ENCODE data around the gene NTNG1. TPM values are rescaled to one million over a fixed set of nuclear protein-coding genes. Genes with fewer than 3 reads are reported as not detected.

Gene NTNG1
- total RNA-seq, 4 donors from 2014 or later, result 4.2 to 11.1 (median 5.6) TPM

DNA sequence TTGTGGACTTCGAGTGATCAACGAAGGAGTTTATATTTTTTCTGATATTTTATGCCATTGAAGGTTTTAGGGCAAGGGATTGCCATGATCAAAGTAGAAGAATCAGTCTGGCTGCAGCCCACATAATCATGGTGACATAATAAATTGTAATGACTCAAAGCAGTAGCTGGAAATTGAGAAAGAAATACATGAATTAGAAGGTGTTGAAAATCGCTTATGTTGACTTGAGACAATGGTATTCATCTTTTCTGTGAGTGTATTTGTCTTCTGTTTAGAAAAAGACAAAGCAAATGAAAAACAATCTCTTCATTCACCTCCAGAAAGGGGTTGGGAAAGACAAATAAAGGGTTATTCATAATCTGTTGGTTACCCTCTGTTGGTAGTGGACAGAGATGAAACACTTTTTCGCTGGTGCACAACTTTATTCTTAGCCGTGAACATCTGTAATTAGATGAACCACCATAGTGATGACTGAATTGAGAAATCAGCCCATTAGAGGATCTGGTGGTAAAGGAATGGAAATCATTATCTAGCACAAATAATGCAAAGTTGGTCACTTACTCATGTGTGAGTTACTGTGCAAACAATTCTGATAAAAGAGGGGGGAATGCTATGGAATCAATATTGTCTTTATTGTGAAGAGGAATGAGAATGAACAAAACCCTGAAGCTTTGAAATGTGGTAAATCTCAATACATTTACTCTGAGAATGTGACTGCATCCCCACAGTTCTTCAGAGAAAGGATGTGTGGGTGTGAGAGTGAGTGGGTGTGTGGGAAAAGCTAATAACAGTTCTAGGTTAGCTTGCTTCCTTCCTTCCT, 121.8 kb downstream of the NTNG1 start:
- H3K4me3 ChIP-seq, result no peak overlapping the region
- no peaks in the 10 kb centered on the region for H3K27me3 ChIP-seq
- no peak for DNase-seq (ENCODE audit: low spot score in 2 of 2)
- no peak overlapping the region for H3K27ac ChIP-seq
- H3K4me1 ChIP-seq, result no peaks in the 10 kb centered on the region
- TF ChIP-seq EP300 (IDR thresholded peaks at IDR 0.05) (no peak), POLR2A (IDR thresholded peaks at IDR 0.05) (no peak), POLR2AphosphoS5 (IDR thresholded peaks at IDR 0.05) (no peak)
- TF ChIP-seq, protein P1, sequence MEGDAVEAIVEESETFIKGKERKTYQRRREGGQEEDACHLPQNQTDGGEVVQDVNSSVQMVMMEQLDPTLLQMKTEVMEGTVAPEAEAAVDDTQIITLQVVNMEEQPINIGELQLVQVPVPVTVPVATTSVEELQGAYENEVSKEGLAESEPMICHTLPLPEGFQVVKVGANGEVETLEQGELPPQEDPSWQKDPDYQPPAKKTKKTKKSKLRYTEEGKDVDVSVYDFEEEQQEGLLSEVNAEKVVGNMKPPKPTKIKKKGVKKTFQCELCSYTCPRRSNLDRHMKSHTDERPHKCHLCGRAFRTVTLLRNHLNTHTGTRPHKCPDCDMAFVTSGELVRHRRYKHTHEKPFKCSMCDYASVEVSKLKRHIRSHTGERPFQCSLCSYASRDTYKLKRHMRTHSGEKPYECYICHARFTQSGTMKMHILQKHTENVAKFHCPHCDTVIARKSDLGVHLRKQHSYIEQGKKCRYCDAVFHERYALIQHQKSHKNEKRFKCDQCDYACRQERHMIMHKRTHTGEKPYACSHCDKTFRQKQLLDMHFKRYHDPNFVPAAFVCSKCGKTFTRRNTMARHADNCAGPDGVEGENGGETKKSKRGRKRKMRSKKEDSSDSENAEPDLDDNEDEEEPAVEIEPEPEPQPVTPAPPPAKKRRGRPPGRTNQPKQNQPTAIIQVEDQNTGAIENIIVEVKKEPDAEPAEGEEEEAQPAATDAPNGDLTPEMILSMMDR (IDR thresholded peaks at IDR 0.05), result no peak
- no peaks in the 10 kb centered on the region for H3K36me3 ChIP-seq
- WGBS, result 77% methylated on average over 5 of the region's 5 CpGs
- no peaks in the 10 kb centered on the region for H3K9me3 ChIP-seq

DNA sequence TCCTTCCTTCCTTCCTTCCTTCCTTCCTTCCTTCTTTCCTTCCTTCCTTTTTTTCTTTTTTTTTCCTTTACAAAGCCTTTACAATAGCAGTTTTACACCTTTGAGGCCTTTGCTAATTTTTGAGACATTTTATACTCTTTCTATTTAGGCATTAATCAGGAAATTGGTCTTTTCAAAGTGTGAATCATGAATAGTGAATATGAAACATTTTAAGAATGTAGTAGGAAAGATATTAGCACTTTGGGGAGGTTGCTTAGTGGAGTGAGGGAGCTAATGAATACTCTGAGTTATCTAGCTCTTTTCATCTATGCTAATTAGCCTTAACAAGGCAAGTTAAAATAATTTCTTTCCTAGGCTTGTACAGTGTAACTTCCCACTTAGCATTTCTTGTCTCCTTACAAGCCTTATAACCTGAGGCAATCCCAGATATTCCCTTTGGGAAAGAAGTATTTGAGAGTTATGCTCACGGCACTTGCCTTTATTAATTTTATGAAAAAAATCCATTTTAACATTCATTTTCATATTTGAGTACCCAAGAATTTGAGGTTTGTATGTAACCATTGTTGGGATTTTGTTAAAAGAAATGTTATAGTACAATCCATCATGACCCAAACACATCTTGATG, 122.6 kb downstream of the NTNG1 start:
- no peak for DNase-seq (ENCODE audit: low spot score in 2 of 2)
- TF ChIP-seq EP300 (IDR thresholded peaks at IDR 0.05), result no peak
- TF ChIP-seq, protein P1 (IDR thresholded peaks at IDR 0.05), result no peak
- no peak for TF ChIP-seq POLR2A (IDR thresholded peaks at IDR 0.05)
- TF ChIP-seq POLR2AphosphoS5 (IDR thresholded peaks at IDR 0.05), result no peak
- Histone ChIP-seq H3K27me3 (no peaks in the 10 kb centered on the region), H3K27ac (no peak overlapping the region), H3K36me3 (no peaks in the 10 kb centered on the region), H3K4me3 (no peak overlapping the region), H3K9me3 (no peaks in the 10 kb centered on the region), H3K4me1 (no peaks in the 10 kb centered on the region)
- 81% methylated on average over 1 of the region's 1 CpG for WGBS

DNA sequence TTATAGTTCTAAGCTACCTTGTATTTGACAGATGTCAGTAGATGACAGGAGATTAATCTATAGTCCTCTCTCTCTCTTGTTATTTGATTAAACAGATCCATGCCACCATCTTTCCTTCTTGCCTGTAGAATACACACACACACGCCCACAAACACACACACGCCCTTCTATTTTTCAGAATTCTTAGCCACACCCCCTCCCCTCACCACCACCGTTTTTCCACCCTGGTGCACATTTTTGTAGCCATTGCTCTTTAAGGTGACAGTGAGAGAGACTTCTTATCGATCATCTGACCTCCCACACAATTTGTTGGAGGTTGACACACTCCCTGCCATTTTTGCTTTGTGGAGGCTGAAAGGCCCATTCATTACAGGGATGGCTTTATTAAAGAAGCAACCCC, 123.2 kb downstream of the NTNG1 start:
- H3K9me3 ChIP-seq, result no peaks in the 10 kb centered on the region
- H3K36me3 ChIP-seq, result no peaks in the 10 kb centered on the region
- 72% methylated on average over 4 of the region's 4 CpGs for WGBS
- H3K4me1 ChIP-seq, result no peaks in the 10 kb centered on the region
- H3K4me3 ChIP-seq, result no peak overlapping the region
- DNase-seq (ENCODE audit: low spot score in 2 of 2), result no peak
- no peak for TF ChIP-seq POLR2AphosphoS5 (IDR thresholded peaks at IDR 0.05)
- no peak for TF ChIP-seq POLR2A (IDR thresholded peaks at IDR 0.05)
- no peak for TF ChIP-seq EP300 (IDR thresholded peaks at IDR 0.05)
- TF ChIP-seq, protein P1 (IDR thresholded peaks at IDR 0.05), result no peak
- no peak overlapping the region for H3K27ac ChIP-seq
- H3K27me3 ChIP-seq, result no peaks in the 10 kb centered on the region

DNA sequence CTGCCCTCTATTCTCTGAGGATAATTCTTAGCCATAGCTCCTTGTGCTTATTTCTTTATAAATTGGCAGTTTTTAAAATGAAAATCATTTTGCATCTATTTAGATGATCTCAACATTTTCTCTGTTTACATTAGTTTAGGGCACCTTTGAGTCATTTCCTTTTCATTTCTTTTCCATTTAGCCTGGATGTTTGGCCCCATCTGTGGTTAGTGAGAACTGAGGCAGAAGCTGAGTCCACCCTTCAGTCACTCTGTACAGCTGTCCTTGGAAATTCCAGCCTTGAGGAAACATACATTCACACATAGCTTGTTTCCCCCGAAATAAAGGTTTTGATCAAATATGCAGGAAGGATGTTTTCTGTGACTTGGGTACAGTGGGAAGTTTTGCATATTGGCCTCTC, 123.7 kb downstream of the NTNG1 start:
- H3K27ac ChIP-seq, result no peak overlapping the region
- 91% methylated on average over 1 of the region's 1 CpG for WGBS
- TF ChIP-seq POLR2AphosphoS5 (IDR thresholded peaks at IDR 0.05) (no peak), EP300 (IDR thresholded peaks at IDR 0.05) (no peak), POLR2A (IDR thresholded peaks at IDR 0.05) (no peak)
- TF ChIP-seq, protein P1 (IDR thresholded peaks at IDR 0.05), result no peak

DNA sequence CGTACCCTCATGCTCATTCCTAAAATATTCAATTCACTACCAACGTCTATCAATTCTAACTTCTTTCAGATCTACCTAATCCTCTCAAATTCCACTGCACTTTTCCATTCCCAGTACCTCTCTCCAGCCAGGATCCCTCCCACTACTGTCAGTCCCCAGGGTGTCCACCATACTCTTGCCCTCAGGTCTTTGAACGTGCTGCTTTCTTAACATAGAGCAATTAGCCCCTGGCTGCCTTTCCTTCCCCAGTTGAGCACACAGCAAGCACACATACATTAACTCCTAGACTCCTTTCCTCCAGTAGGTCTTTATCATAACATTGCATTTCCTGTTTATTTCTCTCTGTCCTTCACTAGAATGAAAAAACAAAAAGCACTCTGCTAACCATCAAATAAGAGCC, 126.7 kb downstream of the NTNG1 start:
- TF ChIP-seq EP300 (IDR thresholded peaks at IDR 0.05), result no peak

More for the DNA sequence above, 123.7 kb downstream of the NTNG1 start:
- Histone ChIP-seq H3K9me3 (no peaks in the 10 kb centered on the region), H3K36me3 (no peaks in the 10 kb centered on the region), H3K27me3 (no peaks in the 10 kb centered on the region), H3K4me1 (no peaks in the 10 kb centered on the region), H3K4me3 (no peak overlapping the region)
- no peak for DNase-seq (ENCODE audit: low spot score in 2 of 2)

More for the DNA sequence above, 126.7 kb downstream of the NTNG1 start:
- 70% methylated on average over 3 of the region's 3 CpGs for WGBS
- Histone ChIP-seq H3K27ac (no peak overlapping the region), H3K9me3 (no peaks in the 10 kb centered on the region), H3K4me1 (no peaks in the 10 kb centered on the region), H3K27me3 (no peaks in the 10 kb centered on the region), H3K4me3 (no peak overlapping the region), H3K36me3 (no peaks in the 10 kb centered on the region)
- no peak for DNase-seq (ENCODE audit: low spot score in 2 of 2)

Data from suprapubic skin (tissue), 4 donors.